GM18867 (cell line): ENCODE results near the gene KRTAP9-7.
"Not testable (repeated sequence)": the region's sequence is repeated elsewhere in the genome, so short reads cannot be mapped to it uniquely, and the experiment has no call there.

ENCODE experiments used
- ATAC-seq: cut with Tn5 transposase; IDR thresholded peaks from one replicate; pipeline ENCODE4 v1.9.1; 2021; ENCODE audit warnings: mild to moderate bottlenecking, moderate library complexity; ENCODE audit not compliant: unreplicated experiment

The KRTAP9-7 gene

GRCh38 chr17:41271323-41271722 is 4.2 kb upstream of the KRTAP9-7 start:
- ATAC-seq, result not testable (repeated sequence)

- ATAC-seq, result no peak
Observed at GRCh38 chr17:41271858-41272257, 3.6 kb upstream of the KRTAP9-7 start.

GRCh38 chr17:41278176-41278955 is 2.9 kb downstream of the KRTAP9-7 start:
- no peak for ATAC-seq

- no peak for ATAC-seq
Observed at GRCh38 chr17:41284043-41284442, 8.5 kb downstream of the KRTAP9-7 start.

- ATAC-seq, result no peak
Observed at GRCh38 chr17:41284546-41284945, 9.0 kb downstream of the KRTAP9-7 start.

- ATAC-seq, result no peak
Observed at GRCh38 chr17:41287050-41287449, 11.6 kb downstream of the KRTAP9-7 start.

- no peak for ATAC-seq
Observed at GRCh38 chr17:41294016-41294415, 18.5 kb downstream of the KRTAP9-7 start.

- no peak for ATAC-seq
Observed at GRCh38 chr17:41296846-41297245, 21.3 kb downstream of the KRTAP9-7 start.

- ATAC-seq, result no peak
Observed at GRCh38 chr17:41298458-41299135, 23.1 kb downstream of the KRTAP9-7 start.

- ATAC-seq, result no peak
Observed at GRCh38 chr17:41301204-41301790, 25.8 kb downstream of the KRTAP9-7 start.

- no peak for ATAC-seq
Observed at GRCh38 chr17:41301916-41302901, 26.7 kb downstream of the KRTAP9-7 start, which contains the start of gene KRTAP29-1. Gene KRTAP29-1 (minus strand): TSS chr17:41302851. CDS start chr17:41302851, 0 bp downstream.

- no peak for ATAC-seq
Observed at GRCh38 chr17:41302981-41303380, 27.5 kb downstream of the KRTAP9-7 start.

- ATAC-seq, result no peak
Observed at GRCh38 chr17:41304091-41304490, 28.6 kb downstream of the KRTAP9-7 start.

- ATAC-seq, result no peak
Observed at GRCh38 chr17:41307647-41308046, 32.1 kb downstream of the KRTAP9-7 start.

- ATAC-seq, result peak; percentile 65
Observed at GRCh38 chr17:41308251-41308917, 32.9 kb downstream of the KRTAP9-7 start.

GRCh38 chr17:41308918-41309359 is 33.4 kb downstream of the KRTAP9-7 start, which contains the start of gene KRTAP16-1:
Gene KRTAP16-1 (minus strand): TSS chr17:41309309. CDS start chr17:41309253, 56 bp downstream.
- ATAC-seq, result no peak

GRCh38 chr17:41311111-41311510 is 35.6 kb downstream of the KRTAP9-7 start:
- ATAC-seq, result no peak

- ATAC-seq, result no peak
Observed at GRCh38 chr17:41315204-41315794, 39.8 kb downstream of the KRTAP9-7 start, which contains the start of gene KRTAP17-1. Gene KRTAP17-1 (minus strand): TSS chr17:41315710. CDS start chr17:41315650, 60 bp downstream.

GRCh38 chr17:41315814-41316445 is 40.4 kb downstream of the KRTAP9-7 start:
- no peak for ATAC-seq
